IPS-11a (cell line): ENCODE measurements around the gene CABS1.

Experiments
- H3K4me3 ChIP-seq: one replicate; pipeline ENCODE4 v1.5.1; 2013; ENCODE audit warnings: low read depth, low read length, control low read depth

Gene CABS1

DNA sequence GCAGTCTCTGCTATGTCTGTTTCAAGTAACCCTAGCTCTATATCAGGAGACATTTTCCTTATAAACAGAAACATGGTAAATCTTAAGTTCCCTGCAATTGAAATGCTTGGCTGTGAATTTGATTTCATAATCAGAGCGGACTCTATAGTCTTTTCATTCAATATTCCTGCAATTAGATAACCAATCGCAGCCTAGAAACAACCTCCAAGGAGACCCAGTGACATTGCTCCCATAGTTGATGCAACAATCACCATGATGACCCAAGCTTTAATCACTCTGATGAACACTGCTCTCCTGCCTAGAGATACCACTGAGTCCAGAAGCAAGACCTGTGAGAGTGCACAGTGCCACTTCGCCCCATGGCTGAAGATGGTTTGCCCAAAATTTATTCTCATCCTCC is at the start of gene CABS1:
Gene CABS1, plus strand, starts transcription at position 301 of the 400 bp plus-strand sequence. Its CDS starts 59 bp downstream, at position 360.
- H3K4me3 ChIP-seq: no peak within 1 kb of the TSS

- H3K4me3 ChIP-seq: no peak overlapping the region
Measured at GRCh38 chr4:70288651-70289050, 46.1 kb upstream of the CABS1 start.

DNA sequence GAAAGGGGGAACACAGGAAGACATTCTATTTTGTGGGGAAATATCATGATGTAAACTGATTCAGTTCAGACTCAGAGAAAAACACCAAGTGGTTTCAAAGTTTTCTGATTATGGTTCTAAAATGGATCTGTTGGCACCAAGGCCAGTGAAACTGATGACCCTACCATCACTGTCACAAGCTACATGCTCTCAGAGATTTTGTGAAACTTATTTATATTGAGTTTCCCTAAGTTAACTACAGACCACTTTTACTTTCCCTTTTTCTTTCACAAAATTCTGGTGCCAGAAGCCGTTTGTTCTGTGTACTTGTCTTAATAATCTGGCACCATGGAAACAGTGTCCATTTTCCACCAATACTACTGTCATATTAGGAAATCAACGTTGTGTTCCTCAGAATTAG is 43.4 kb upstream of the CABS1 start:
- H3K4me3 ChIP-seq: no peak overlapping the region

GRCh38 chr4:70297576-70297975 is 37.2 kb upstream of the CABS1 start:
- no peak overlapping the region for H3K4me3 ChIP-seq

DNA sequence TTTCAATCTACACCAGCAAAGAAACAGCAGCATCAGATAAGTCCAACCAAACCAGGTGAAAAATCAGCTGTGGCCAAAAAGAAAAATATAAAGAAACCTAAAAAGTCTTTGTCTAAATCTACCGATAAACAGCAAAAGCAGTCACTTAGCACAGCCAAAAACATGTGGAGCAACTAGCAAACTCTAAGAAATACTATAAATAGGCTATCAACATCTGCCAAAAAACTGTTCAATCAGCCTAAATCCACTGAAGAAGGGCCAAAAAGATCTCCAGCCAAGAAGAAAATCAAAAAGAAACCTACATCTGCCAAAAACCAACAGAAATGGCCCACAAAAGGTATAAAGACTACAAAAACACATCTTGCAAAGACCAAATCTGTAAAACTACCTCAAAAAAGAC is 36.7 kb upstream of the CABS1 start:
- no peak overlapping the region for H3K4me3 ChIP-seq

DNA sequence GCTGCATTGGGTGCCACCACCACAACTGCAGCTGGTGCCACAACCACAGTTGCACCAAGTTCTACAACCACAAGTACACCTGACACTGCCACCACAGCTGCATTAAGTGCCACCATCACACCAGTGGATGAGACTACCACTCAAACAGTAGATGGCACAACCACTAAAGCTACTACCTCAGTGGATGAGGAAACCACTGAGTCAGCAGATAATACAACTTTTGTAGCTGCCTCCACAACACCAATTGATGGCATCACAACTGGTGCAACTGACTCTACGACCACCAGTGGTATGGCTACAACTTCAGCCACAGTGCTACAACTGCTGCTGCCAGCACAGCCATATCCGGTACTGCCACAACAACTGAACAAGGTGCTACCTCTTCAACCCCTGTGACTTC is 35.1 kb upstream of the CABS1 start:
- no peak overlapping the region for H3K4me3 ChIP-seq

GRCh38 chr4:70300215-70300614 is 34.6 kb upstream of the CABS1 start:
- H3K4me3 ChIP-seq: no peak overlapping the region

GRCh38 chr4:70303090-70303489 is 31.7 kb upstream of the CABS1 start:
- no peak overlapping the region for H3K4me3 ChIP-seq

DNA sequence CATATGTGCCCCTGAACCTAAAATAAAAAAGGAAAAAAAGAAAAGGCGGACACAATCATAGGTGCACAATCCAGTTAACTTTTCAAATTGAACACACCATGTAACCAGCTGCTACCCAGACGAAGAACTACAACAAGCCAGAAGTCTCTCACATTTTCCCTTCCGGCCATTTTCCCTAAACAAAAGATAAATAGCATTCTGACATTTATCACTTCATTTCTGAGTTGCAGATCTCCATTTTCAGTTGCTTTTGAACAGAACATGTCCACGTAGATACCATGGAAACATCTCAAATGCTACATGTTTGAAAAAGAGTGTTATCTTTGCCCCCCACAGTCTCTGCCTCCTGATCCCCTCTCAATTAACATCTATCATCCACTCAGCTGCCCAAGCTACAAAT is 29.2 kb upstream of the CABS1 start:
- no peak overlapping the region for H3K4me3 ChIP-seq

DNA sequence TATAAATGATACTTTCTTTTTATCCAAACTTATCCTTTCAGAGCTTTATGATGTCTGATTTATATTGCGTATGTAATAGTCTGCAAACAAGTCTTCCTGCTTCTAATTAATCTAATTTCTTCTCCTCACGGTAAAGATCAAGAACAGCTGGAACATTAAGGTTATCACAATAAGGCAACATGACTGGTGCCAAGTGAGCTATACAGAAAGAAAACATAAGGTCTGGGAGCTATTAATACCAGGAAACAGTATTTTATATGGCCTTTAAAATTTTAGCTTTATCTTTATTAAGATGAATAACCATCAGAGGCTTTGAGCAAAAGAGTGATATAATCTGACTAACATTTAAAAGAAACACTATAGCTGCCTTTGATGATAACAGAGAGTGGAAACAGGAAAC is 28.7 kb upstream of the CABS1 start:
- H3K4me3 ChIP-seq: no peak overlapping the region

- no peak overlapping the region for H3K4me3 ChIP-seq
Measured at GRCh38 chr4:70313736-70314135, 21.0 kb upstream of the CABS1 start.

DNA sequence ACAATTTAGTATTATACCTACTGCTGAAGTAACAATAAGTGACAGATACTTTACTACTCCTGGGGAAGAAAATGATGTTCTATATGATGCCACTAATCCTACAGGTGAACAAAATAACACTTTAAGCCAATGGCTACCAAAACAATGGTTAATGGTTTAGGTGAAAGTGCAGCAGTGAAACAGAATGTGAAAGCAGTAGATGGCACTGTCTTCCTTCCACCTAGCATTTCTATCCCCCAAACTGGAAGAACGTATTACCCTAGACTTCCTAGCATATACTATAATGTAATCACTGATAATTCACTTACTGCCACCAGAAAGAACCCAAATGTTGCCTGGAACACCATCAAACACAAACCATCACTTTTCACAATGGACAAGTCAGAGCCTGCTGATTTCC is 18.9 kb upstream of the CABS1 start:
- no peak overlapping the region for H3K4me3 ChIP-seq

DNA sequence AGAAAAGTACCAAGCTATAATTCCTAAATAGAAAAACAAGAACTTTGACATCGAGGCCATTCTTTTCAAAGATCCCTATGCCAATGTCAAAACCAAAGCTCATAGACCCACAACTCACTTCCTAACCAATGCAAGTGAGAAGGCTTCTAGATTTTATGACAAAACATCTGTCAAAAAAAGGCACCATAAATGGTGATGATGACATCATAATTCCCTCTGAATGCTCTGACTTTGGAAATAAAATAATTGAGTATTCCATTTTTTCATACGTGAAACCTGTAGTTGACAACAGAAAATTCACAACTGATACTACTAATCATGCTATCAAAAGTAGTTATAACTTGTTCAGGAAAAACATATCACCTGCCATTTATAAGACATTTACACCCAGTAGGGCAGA is 8.7 kb upstream of the CABS1 start:
- no peak overlapping the region for H3K4me3 ChIP-seq

- no peak overlapping the region for H3K4me3 ChIP-seq
Measured at GRCh38 chr4:70336043-70336442, 1.3 kb downstream of the CABS1 start.

GRCh38 chr4:70337886-70338420 is 3.2 kb downstream of the CABS1 start:
- no peak overlapping the region for H3K4me3 ChIP-seq

DNA sequence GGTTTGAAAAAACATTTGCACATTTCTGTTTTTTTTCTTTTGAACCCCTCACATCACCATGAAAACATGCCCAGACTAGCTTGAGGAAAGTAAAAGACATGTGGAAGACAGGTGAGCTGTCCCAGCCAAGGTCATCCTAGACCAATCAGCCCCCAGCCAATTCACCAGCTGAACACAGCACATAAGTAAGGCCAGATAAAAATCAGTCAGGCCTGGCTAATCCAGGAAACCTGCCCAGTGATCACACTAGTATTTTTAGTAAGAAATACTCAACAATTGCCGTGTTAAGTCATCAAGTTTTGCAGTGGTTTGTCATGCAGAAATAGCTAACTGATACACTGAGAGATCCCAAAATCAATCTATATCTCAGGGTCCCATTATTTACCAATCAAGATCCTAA is 21.4 kb downstream of the CABS1 start:
- no peak overlapping the region for H3K4me3 ChIP-seq

GRCh38 chr4:70359115-70359661 is 24.4 kb downstream of the CABS1 start:
- H3K4me3 ChIP-seq: no peak overlapping the region

DNA sequence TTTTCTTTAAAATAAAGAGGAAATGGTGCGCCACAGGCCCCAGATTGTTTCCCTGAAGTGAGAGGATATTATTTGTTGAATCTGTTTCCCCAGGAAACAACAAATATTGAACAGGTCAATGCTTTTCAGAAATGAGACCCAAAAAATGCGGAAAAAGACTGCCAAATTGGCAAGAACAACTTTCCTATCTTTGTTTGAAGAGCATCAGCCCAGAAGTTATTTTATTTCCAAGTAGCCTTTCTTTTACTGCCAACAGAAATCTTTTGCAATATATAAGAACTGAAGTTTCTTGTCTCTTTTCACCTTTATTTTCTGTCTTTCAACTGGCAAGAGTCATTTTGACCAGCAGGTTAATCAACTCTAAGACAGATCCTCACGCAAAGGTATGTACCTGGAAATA is 25.7 kb downstream of the CABS1 start, which contains the start of gene SMR3A:
Gene SMR3A, plus strand, starts transcription at position 301 of the 400 bp plus-strand sequence. CDS start 1,356 bp downstream, outside the sequence.
- no peak within 1 kb of the TSS for H3K4me3 ChIP-seq

DNA sequence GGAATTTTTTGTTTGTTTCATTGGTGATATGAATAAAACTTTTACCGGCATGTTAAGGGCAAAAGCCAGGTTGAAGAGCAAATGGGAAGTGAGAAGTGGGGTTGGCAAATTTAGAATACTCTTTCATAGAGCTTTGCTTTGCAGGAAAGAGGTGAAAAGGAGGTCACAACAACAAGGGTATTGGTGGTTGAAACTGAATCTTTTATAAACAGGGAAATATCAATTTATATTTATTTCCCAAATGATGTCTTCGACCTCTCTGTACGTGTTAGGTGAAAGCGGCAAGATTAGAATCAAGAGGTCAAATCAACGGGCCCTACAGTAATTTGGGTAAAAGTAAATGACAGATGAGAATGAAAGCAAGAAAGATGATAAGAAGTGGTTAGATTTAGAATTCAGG is 29.2 kb downstream of the CABS1 start:
- no peak overlapping the region for H3K4me3 ChIP-seq

- H3K4me3 ChIP-seq: no peak overlapping the region
Measured at GRCh38 chr4:70365479-70365878, 30.7 kb downstream of the CABS1 start.

GRCh38 chr4:70367813-70368212 is 33.0 kb downstream of the CABS1 start:
- no peak overlapping the region for H3K4me3 ChIP-seq

DNA sequence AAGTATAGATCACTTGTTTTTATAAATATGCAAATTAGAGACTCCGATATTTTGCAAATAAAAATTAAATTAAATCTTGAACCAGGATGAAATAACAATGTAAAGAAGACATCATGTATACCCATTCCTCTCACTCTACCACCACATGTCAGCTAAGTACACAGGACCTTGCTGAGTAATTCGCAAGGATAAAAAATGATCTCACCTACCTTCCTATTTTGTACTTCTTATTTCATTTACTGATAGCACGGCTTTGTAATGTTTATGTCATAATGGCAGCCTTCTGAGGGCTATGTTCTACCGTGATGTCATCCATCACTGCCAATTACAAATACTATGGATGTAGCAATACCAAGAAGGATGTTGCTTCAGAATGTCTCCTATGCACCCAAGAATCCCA is 37.2 kb downstream of the CABS1 start:
- H3K4me3 ChIP-seq: no peak overlapping the region

DNA sequence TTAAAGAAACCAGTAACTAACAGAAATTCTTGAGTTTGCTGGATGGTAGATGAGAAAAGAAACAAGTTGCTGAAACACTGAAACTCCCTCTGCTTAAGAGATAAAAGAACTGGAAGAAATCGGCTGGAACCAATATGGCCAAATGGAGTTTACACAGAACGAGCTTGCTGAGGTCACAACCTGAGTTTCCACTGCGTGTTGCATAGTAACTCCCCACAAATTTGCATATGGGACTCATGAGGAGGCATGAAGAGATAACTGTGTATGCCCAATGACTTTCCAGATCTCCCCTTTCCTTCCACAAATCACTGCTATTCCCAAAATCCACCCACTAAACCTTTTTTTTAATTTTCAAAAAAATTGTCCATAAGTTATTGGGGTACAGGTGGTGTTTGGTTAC is 38.0 kb downstream of the CABS1 start:
- H3K4me3 ChIP-seq: no peak overlapping the region
